ENCODE measurements around the gene ZNF827.

DNA sequence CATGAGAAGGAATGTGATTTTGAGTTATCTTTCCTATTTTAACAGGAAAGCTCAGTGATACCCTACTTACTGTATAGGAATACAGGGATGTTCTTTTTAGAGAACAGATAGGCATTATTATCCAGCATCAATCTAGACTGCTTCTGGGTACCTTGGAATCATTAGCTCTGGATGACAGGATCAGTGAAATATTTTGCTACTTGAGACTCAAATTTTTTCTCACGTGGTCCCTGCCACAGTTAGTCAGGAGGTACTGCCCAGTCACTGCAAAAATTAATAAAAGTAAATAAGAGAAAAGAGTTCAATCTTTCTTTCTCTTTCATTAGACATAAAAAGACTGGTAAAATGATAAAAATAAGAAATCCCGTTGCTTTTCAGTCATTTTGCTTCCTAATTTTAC lies 5.5 kb downstream of the ZNF827 start:
- TF ChIP-seq POLR2A (IDR thresholded peaks at IDR 0.05), result no peak
- TF ChIP-seq, protein P1, sequence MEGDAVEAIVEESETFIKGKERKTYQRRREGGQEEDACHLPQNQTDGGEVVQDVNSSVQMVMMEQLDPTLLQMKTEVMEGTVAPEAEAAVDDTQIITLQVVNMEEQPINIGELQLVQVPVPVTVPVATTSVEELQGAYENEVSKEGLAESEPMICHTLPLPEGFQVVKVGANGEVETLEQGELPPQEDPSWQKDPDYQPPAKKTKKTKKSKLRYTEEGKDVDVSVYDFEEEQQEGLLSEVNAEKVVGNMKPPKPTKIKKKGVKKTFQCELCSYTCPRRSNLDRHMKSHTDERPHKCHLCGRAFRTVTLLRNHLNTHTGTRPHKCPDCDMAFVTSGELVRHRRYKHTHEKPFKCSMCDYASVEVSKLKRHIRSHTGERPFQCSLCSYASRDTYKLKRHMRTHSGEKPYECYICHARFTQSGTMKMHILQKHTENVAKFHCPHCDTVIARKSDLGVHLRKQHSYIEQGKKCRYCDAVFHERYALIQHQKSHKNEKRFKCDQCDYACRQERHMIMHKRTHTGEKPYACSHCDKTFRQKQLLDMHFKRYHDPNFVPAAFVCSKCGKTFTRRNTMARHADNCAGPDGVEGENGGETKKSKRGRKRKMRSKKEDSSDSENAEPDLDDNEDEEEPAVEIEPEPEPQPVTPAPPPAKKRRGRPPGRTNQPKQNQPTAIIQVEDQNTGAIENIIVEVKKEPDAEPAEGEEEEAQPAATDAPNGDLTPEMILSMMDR (IDR thresholded peaks at IDR 0.05), result no peak
- no peak for TF ChIP-seq EP300 (IDR thresholded peaks at IDR 0.05)
